ENCODE data around the gene SPEM1. TPM values are rescaled to one million over a fixed set of nuclear protein-coding genes. Genes with fewer than 3 reads are reported as not detected.
A peak's percentile ranks its signal among the peaks of the same experiment; 100 is the strongest.

Gene SPEM1
- total and polyA plus RNA-seq, 2 donors (not counting 1 experiment from before 2014, with no cell fraction given) = not detected

DNA sequence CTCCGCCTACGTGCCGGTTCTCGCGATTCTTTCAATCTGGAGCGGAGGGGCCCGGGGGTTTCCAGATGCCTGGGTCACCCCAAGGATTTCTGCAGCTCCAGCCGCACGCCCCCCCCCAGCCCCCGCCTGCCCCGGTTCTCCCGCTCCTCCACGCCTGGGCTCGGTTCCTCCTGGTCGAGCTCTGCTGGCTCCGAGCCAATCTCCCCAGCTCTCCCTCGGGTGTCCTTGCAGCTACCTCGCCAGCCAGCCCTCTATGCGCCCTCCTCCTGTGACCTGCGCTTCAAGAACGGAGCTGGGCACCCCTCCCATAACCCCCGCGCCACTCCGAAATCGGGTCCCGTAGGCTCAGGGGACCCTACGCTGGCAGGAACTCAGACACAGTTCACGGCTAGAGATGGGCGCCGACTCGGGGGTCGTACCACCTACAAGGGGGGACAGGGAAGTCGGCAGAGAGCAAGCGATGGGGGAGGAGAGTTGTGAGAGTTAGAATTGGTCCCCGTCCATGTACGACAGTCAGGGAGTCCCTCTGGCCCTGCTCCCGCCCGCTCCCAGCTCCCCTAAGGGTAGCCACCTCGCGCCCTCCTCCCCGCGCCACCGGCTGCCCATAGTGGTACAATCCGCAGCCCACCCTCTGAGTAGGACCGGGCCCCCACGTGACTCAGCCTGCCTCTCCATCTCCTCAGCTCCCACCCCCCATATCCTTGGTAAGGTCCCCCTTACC is 20.1 kb downstream of the SPEM1 start:
- Histone ChIP-seq H3K79me2 (ENCODE audit: control insufficient read depth, insufficient read depth, low read length) (peaks cover 27% of the 10 kb centered on the region), H3K9me3 (ENCODE audit: control extremely low read depth in 1 of 3, control insufficient read depth in 2 of 3, insufficient read depth in 1 of 3, low read length in 2 of 3) (peaks cover 0 to 38% (median 0%) of the 10 kb centered on the region in 3 donors), H3K4me1 (ENCODE audit: control insufficient read depth in 2 of 2, insufficient read depth in 2 of 2, low read length in 2 of 2) (peaks cover 58 to 61% of the 10 kb centered on the region in 2 donors), H3K27me3 (replicated peaks in 1 of 4; ENCODE audit: control extremely low read depth in 1 of 4, control insufficient read depth in 3 of 4, insufficient read depth in 4 of 4, low read length in 3 of 4) (peaks cover 0 to 73% (median 45%) of the 10 kb centered on the region in 4 experiments), H3K36me3 (replicated peaks in 1 of 2; ENCODE audit: control extremely low read depth in 1 of 2, control insufficient read depth in 1 of 2, extremely low read depth in 1 of 2, insufficient read depth in 2 of 2, low read length in 1 of 2) (no peaks in the 10 kb centered on the region), H4K20me1 (ENCODE audit: control insufficient read depth, insufficient read depth, low read length, poor library complexity, severe bottlenecking) (peaks cover 49% of the 10 kb centered on the region), H2AFZ (ENCODE audit: insufficient read depth, low read depth, low read length, poor library complexity, severe bottlenecking) (peak overlapping the region; percentile 35), H3K4me2 (replicated peaks; ENCODE audit: low read depth, low read length, poor library complexity, severe bottlenecking) (peak overlapping the region; percentile 85), H3K9ac (ENCODE audit: low read length) (peak overlapping the region; percentile 53), H3K4me3 (ENCODE audit: control extremely low read depth in 1 of 5, extremely low read depth in 1 of 5, insufficient read depth in 1 of 5, low read depth in 2 of 5, low read length in 4 of 5) (peak overlapping the region; percentile 11 to 54 (median 33)), H3K27ac (ENCODE audit: low read length in 2 of 2) (no peak overlapping the region)
- Mint-ChIP-seq H3K4me1 (peaks cover 51% of the 10 kb centered on the region), H3K9me3 (ENCODE audit: insufficient read depth) (no peaks in the 10 kb centered on the region), H3K27me3 (peaks cover 60% of the 10 kb centered on the region), H3K4me3 (peak overlapping the region; percentile 83), H3K27ac (peak overlapping the region; percentile 65)
- no peak for ATAC-seq (ENCODE audit: low read depth)
- ChIA-PET POLR2A (interaction anchor here (0.6 to 1.8 kb wide), 5 partner anchors 36 to 360 kb away, joined by 3 to 8 read pairs (median 6); partner anchors contain the start of genes POLR2A and ZBTB4), CTCF (interaction anchor here (1.1 to 3.6 kb wide), 7 partner anchors 11 to 549 kb away, joined by 3 to 15 read pairs (median 3); partner anchors contain the start of genes SENP3, SPEM3 and TP53)
- WGBS (ENCODE audit: insufficient coverage) = under 1% methylated on average over 37 of the region's 46 CpGs
- TF ChIP-seq, protein P1, sequence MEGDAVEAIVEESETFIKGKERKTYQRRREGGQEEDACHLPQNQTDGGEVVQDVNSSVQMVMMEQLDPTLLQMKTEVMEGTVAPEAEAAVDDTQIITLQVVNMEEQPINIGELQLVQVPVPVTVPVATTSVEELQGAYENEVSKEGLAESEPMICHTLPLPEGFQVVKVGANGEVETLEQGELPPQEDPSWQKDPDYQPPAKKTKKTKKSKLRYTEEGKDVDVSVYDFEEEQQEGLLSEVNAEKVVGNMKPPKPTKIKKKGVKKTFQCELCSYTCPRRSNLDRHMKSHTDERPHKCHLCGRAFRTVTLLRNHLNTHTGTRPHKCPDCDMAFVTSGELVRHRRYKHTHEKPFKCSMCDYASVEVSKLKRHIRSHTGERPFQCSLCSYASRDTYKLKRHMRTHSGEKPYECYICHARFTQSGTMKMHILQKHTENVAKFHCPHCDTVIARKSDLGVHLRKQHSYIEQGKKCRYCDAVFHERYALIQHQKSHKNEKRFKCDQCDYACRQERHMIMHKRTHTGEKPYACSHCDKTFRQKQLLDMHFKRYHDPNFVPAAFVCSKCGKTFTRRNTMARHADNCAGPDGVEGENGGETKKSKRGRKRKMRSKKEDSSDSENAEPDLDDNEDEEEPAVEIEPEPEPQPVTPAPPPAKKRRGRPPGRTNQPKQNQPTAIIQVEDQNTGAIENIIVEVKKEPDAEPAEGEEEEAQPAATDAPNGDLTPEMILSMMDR (IDR thresholded peaks at IDR 0.05) = no peak
- TF ChIP-seq EZH2 (IDR thresholded peaks at IDR 0.05; ENCODE audit: borderline replicate concordance, insufficient read depth, low read depth, low read length, poor library complexity, severe bottlenecking) = peak; percentile 28
- intact Hi-C loops (cut with micrococcal nuclease) = no loop called here
- DNase-seq = peak; percentile 62

DNA sequence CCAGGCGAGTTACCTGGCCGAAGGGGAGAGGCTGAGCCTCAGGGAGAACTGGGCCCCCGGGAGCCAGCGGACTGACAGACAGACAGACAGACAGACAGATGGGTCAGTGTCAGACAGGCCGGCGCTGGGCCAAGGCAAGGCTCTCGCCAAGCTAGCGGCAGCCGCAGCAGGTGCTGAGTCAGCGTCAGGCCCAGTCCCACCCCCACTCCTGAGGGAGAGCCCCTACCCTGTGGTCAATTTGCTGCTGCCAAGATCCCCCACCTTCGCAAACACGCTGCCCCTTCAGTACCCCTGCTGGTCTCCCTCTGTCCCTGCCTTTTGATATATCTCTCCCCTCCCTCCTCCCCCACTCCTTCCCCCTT is 20.7 kb downstream of the SPEM1 start:
- WGBS (ENCODE audit: insufficient coverage) = 6% methylated on average over 12 of the region's 12 CpGs
- Mint-ChIP-seq H3K4me3 (peak overlapping the region; percentile 83), H3K4me1 (peaks cover 53% of the 10 kb centered on the region), H3K27me3 (peaks cover 66% of the 10 kb centered on the region), H3K27ac (no peak overlapping the region), H3K9me3 (ENCODE audit: insufficient read depth) (no peaks in the 10 kb centered on the region)
- POLR2A ChIA-PET = interaction anchor here (0.6 to 1.8 kb wide), 6 partner anchors 33 to 134 kb away, joined by 3 to 10 read pairs (median 8); partner anchors contain the start of genes POLR2A and ZBTB4
- peaks cover 64% of the 10 kb centered on the region in 2 donors for H3K4me1 ChIP-seq (ENCODE audit: control insufficient read depth in 2 of 2, insufficient read depth in 2 of 2, low read length in 2 of 2)
- H3K9ac ChIP-seq (ENCODE audit: low read length) = peak overlapping the region; percentile 53
- ATAC-seq (ENCODE audit: low read depth) (no peak), DNase-seq (peak; percentile 41)
- H3K4me2 ChIP-seq (replicated peaks; ENCODE audit: low read depth, low read length, poor library complexity, severe bottlenecking) = peak overlapping the region; percentile 85
- H3K79me2 ChIP-seq (ENCODE audit: control insufficient read depth, insufficient read depth, low read length) = peaks cover 27% of the 10 kb centered on the region
- intact Hi-C loops (cut with micrococcal nuclease) = no loop called here
- TF ChIP-seq, protein P1 (IDR thresholded peaks at IDR 0.05) = no peak
- TF ChIP-seq EZH2 (IDR thresholded peaks at IDR 0.05; ENCODE audit: borderline replicate concordance, insufficient read depth, low read depth, low read length, poor library complexity, severe bottlenecking) = no peak
- peaks cover 0 to 44% (median 0%) of the 10 kb centered on the region in 3 donors for H3K9me3 ChIP-seq (ENCODE audit: control extremely low read depth in 1 of 3, control insufficient read depth in 2 of 3, insufficient read depth in 1 of 3, low read length in 2 of 3)
- H2AFZ ChIP-seq (ENCODE audit: insufficient read depth, low read depth, low read length, poor library complexity, severe bottlenecking) = no peak overlapping the region
- no peak overlapping the region for H3K4me3 ChIP-seq (ENCODE audit: control extremely low read depth in 1 of 5, extremely low read depth in 1 of 5, insufficient read depth in 1 of 5, low read depth in 2 of 5, low read length in 4 of 5)
- peaks cover 0 to 79% (median 49%) of the 10 kb centered on the region in 4 experiments for H3K27me3 ChIP-seq (replicated peaks in 1 of 4; ENCODE audit: control extremely low read depth in 1 of 4, control insufficient read depth in 3 of 4, insufficient read depth in 4 of 4, low read length in 3 of 4)
- peaks cover 49% of the 10 kb centered on the region for H4K20me1 ChIP-seq (ENCODE audit: control insufficient read depth, insufficient read depth, low read length, poor library complexity, severe bottlenecking)
- no peak overlapping the region for H3K27ac ChIP-seq (ENCODE audit: low read length in 2 of 2)
- H3K36me3 ChIP-seq (replicated peaks in 1 of 2; ENCODE audit: control extremely low read depth in 1 of 2, control insufficient read depth in 1 of 2, extremely low read depth in 1 of 2, insufficient read depth in 2 of 2, low read length in 1 of 2) = no peaks in the 10 kb centered on the region
- CTCF ChIA-PET = interaction anchor here (1.1 to 3.6 kb wide), 7 partner anchors 12 to 549 kb away, joined by 3 to 15 read pairs (median 3); partner anchors contain the start of genes SENP3, SPEM3 and TP53

Measured in B cell (primary cell).